Measurements from ENCODE around the gene DGUOK.

The DGUOK gene

DNA sequence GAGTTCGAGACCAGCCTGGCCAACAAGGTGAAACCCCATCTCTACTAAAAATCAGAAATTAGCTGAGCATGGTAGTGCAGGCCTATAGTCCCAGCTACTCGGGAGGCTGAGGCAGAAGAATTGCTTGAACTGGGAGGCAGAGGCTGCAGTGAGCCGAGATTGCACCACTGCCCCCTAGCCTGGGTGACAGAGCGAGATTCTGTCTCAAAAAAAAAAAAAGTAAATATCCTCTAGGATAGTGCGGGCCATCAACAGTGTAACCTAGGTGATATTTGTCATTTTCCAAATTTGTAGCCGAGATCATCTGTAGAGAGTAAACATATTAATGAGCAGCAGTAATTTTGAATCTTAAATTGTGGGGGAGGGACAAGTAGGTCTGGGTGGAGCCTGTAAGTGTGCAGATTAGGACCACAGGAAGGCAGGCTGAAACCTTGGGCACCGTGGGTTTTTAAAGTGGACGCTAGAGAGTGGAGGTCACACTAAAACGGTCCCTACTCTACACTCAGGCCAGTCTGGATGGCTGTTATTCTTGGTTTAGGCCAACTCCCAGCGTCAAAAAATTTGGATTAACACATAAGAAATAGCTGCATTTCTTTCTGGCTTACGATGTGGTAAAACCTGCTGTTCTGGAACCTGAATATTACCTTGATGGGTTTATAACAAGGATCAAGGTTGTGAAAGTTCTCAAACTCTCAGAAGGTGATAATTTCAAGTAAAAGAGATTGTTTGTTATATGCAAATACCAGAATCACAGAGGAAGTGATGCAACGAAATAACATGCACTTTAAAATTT, 35.3 kb downstream of the DGUOK start:
- H3K4me3 ChIP-seq (ENCODE audit: low read depth, low read length): no peak overlapping the region
- TF ChIP-seq, protein P1, sequence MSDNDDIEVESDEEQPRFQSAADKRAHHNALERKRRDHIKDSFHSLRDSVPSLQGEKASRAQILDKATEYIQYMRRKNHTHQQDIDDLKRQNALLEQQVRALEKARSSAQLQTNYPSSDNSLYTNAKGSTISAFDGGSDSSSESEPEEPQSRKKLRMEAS (IDR thresholded peaks at IDR 0.05; ENCODE audit: low read depth, low read length): no peak
- TF ChIP-seq POLR2A (IDR thresholded peaks at IDR 0.05; ENCODE audit: extremely low read depth, insufficient read length) (no peak), MYC (IDR thresholded peaks at IDR 0.05; ENCODE audit: low read depth, low read length) (no peak), CTCF (IDR thresholded peaks at IDR 0.05; ENCODE audit: low read depth, low read length) (no peak)
- no peak for DNase-seq (ENCODE audit: low read depth)

DNA sequence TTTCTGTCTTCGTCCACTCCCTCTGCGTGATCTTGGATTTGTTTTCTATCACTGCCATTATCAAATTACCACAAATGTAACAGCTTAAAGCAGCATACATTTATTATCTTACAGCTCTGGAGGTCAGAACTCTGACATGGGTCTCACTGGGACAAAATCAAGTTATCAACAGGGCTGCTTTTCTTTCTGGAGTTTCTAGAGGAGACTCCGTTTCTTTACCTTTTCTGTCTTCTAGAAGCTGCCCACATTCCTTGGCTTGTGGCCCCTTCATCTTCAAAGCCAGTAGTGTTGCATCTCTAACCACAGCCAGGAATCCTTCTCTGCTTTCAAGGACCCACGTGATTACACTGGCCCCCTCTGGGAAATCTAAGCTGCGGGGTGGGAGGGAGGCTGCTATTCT, 36.1 kb downstream of the DGUOK start:
- DNase-seq (ENCODE audit: low read depth): no peak
- no peak for TF ChIP-seq POLR2A (IDR thresholded peaks at IDR 0.05; ENCODE audit: extremely low read depth, insufficient read length)
- no peak for TF ChIP-seq CTCF (IDR thresholded peaks at IDR 0.05; ENCODE audit: low read depth, low read length)
- TF ChIP-seq MYC (IDR thresholded peaks at IDR 0.05; ENCODE audit: low read depth, low read length): no peak
- TF ChIP-seq, protein P1 (IDR thresholded peaks at IDR 0.05; ENCODE audit: low read depth, low read length): no peak
- no peak overlapping the region for H3K4me3 ChIP-seq (ENCODE audit: low read depth, low read length)

DNA sequence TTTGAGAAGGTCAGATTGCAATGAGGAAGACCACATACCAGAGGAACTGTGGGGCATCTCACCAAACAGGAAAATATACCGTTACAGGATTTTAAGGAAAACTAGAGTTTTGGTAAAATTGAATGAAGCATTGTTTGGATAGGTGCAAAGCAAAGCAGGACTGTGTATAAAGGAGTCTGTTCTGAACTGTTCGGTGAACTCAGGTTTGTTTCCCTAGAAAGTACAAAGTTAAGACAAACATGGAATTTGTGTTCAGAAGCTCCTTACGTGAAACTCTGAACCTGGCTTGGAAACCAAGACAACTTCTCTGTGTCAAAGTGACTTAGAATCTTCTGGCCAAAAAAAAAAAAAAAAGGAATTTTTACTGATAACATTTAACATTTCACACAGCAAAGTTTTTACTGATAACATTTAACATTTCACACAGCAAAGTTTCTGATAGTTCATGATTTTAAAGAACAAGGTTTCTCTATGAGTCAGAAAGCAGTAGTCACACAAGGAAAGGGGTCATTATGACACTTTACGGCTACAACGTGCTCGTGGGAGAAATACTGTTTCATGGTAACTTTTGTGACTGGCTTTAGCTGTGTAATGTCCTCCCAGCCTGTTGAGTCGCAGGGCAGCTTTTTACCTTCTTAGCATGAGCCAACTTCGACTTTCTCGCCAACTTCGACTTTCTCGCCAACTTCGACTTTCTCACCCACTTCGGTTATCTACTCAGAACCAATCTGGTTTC, 36.9 kb downstream of the DGUOK start:
- no peak overlapping the region for H3K4me3 ChIP-seq (ENCODE audit: low read depth, low read length)
- peak; percentile 36 for DNase-seq (ENCODE audit: low read depth)
- TF ChIP-seq MYC (IDR thresholded peaks at IDR 0.05; ENCODE audit: low read depth, low read length): no peak
- no peak for TF ChIP-seq POLR2A (IDR thresholded peaks at IDR 0.05; ENCODE audit: extremely low read depth, insufficient read length)
- no peak for TF ChIP-seq CTCF (IDR thresholded peaks at IDR 0.05; ENCODE audit: low read depth, low read length)
- TF ChIP-seq, protein P1 (IDR thresholded peaks at IDR 0.05; ENCODE audit: low read depth, low read length): no peak

DNA sequence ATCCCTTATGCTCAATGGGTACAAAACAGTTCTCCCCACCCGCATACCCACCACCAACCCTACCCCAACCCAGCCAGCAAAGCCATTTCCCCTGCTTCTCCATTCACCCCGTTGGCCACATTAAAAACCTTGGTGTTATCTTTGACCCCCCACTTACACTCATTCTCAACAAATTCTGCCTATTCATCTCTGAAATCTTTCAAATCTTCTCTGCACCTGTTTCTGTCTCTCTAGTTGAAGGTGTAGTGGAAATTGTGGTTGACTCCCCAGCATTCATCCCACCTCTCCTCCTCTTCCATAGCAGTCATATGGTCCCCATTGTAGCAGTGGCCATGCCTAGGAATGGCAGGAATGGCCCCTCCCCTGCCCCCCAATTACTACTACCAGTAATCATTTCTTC, 37.5 kb downstream of the DGUOK start:
- no peak for DNase-seq (ENCODE audit: low read depth)
- H3K4me3 ChIP-seq (ENCODE audit: low read depth, low read length): no peak overlapping the region
- TF ChIP-seq MYC (IDR thresholded peaks at IDR 0.05; ENCODE audit: low read depth, low read length): no peak
- TF ChIP-seq, protein P1 (IDR thresholded peaks at IDR 0.05; ENCODE audit: low read depth, low read length): no peak
- no peak for TF ChIP-seq POLR2A (IDR thresholded peaks at IDR 0.05; ENCODE audit: extremely low read depth, insufficient read length)
- TF ChIP-seq CTCF (IDR thresholded peaks at IDR 0.05; ENCODE audit: low read depth, low read length): no peak

- H3K4me3 ChIP-seq (ENCODE audit: low read depth, low read length): no peak overlapping the region
- no peak for DNase-seq (ENCODE audit: low read depth)
- TF ChIP-seq MYC (IDR thresholded peaks at IDR 0.05; ENCODE audit: low read depth, low read length): no peak
- TF ChIP-seq CTCF (IDR thresholded peaks at IDR 0.05; ENCODE audit: low read depth, low read length): no peak
- no peak for TF ChIP-seq POLR2A (IDR thresholded peaks at IDR 0.05; ENCODE audit: extremely low read depth, insufficient read length)
- TF ChIP-seq, protein P1 (IDR thresholded peaks at IDR 0.05; ENCODE audit: low read depth, low read length): no peak
Observed at GRCh38 chr2:73965053-73965452, 38.4 kb downstream of the DGUOK start.

All from NB4 (cell line).